GM23338 (cell line): ENCODE measurements around the gene RAD21L1.

Source experiments
- CTCF ChIP-seq, 2 experiments: fragments of 200-600 bp in 1 of 2; sonication (generic) in 1 of 2; conservative IDR thresholded peaks; 2 replicates each; pipeline versions ENCODE4 v1.5.1 to v1.6.1; 2016 to 2017; ENCODE audit warnings: antibody characterized with exemption in 2 of 2, low read depth in 2 of 2, mild to moderate bottlenecking in 2 of 2, moderate library complexity in 1 of 2
- EZH2phosphoT487 ChIP-seq: fragments of 200-600 bp; sonication (generic); IDR thresholded peaks from one replicate; pipeline ENCODE4 v1.8.1; 2018; ENCODE audit warnings: antibody characterized with exemption; ENCODE audit not compliant: unreplicated experiment
- POLR2AphosphoS5 ChIP-seq: IDR thresholded peaks from 2 replicates; pipeline ENCODE4 v1.6.1; 2016; ENCODE audit warnings: antibody characterized with exemption, low read depth
- REST ChIP-seq: IDR thresholded peaks from one replicate; pipeline ENCODE4 v1.6.1; 2018; ENCODE audit warnings: antibody characterized with exemption; ENCODE audit not compliant: unreplicated experiment
- ZNF114 ChIP-seq: fragments of 250-450 bp; sonication (Bioruptor Pico); IDR thresholded peaks from 2 replicates; pipeline ENCODE4 v1.5.0; 2020; ENCODE audit warnings: mild to moderate bottlenecking, moderate library complexity

DNA sequence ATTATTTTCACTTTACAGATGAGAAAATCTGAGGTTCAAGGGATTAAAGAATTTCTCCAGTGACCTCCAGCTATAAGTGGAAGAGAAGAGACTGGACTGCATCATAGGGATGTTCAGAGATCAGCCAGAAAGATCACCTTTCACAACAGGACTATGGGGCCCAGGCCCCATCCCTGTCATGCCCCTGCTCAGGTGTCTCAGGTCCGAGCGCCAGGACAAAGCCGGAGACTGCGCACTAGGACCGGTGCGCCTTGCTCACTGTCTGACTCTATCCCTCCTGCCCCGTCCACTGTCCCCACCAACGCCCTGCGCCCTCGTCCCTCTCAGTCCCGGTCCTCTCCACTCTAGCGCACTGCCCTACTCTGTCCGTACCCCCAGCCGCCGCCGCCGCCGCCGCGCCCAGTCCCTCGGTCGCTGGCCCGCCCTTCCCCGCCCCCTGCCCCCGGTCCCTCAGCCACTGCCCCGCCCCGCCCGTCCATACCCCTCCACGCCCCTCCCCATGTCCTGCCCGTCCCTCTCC, 521 bp upstream of the RAD21L1 start:
- TF ChIP-seq CTCF (conservative IDR thresholded peaks at IDR 0.05; ENCODE audit: low read depth in 2 of 2) (no peak), EZH2phosphoT487 (no peak), REST (no peak), POLR2AphosphoS5 (no peak), ZNF114 (CRISPR knock-in tag) (no peak)
